NCI-H1092 treated with DMSO at 0.1 percent for 48 hours (cell line): Measurements from ENCODE around the gene ADGRB3.

Experiments used
- DNase-seq: peaks from one replicate; lab custom pipeline; 2025; lab: John Stamatoyannopoulos, UW

Gene ADGRB3

GRCh38 chr6:68634726-68635411 is at the start of gene ADGRB3:
ADGRB3 (plus strand) TSS chr6:68635282; CDS start chr6:68638676, 3,394 bp downstream.
- DNase-seq, result peak; percentile 94

- DNase-seq, result no peak
These were observed 41.5 kb upstream of the ADGRB3 start for GRCh38 chr6:68593558-68593957.

DNA sequence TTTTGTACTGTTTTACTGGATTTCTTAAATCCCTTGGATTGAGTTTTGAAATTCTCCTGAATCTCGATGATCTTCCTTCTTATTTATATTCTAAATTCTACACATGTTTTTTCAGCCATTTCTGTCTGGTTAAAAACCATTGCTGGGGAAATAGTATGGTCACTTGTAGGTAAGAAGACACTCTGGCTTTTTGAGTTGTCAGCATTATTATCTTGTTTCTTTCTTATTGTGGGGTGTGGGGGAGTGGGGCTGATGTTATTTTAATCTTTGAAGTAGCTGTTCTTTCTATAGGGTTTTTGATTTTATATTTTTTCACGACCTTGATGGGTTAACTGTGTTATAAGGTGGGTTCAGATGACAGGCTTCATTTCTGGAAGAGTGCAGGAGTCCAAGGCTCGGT is 37.4 kb upstream of the ADGRB3 start:
- no peak for DNase-seq

DNA sequence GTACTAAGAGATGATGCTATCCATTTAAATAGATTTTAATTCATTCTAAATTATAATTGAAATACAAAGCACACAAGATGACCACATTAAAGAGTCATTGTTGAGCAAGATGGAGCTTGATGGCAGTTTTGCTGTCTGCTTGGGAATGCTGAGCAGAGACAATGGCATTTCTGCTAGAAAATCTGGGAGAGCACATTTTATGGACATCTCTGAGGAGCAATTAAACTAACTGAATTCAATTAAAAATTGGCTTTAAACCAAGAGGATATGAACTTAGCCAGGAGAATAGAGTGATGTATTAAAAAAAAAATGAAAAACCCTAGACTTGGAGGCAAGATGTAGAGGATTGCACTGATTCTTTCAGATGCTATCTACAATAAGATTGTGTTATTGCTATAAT is 19.1 kb upstream of the ADGRB3 start:
- DNase-seq, result no peak

GRCh38 chr6:68625998-68626397 is 9.1 kb upstream of the ADGRB3 start:
- no peak for DNase-seq

- DNase-seq, result no peak
These were observed 6.9 kb upstream of the ADGRB3 start for GRCh38 chr6:68628161-68628560.

GRCh38 chr6:68632734-68633133 is 2.3 kb upstream of the ADGRB3 start:
- no peak for DNase-seq

DNA sequence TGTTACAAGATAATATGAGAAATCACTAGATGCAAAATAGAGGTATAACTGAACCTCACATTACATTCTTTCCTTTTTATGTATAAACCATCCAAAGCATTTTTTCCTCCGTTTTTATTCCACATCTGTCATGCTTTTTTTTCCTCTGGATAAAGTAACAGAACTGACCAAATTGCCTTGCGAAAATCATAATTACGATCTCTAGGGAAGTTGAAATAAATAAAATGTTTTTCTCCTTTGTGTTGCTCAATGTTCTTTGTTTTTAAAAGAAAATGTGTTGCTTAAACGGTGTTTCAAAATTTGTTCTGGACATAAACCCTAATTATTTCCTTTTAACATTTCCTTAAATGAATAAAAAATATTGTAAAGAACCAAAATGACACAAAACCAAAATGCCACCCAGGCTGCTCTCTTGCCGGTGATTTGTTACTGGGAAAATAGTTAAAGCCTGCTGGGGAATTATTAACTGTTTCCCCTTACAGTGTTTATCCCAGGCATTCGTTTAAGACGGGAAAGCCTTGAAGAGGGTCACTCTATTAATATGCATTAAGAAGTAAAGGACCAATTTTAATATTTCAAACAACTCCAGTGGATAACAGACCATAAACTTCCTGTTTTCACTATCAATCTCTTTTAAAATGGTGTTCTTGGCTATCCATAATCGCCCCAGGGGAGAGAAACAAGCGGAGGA is 1.7 kb upstream of the ADGRB3 start:
- DNase-seq, result no peak

DNA sequence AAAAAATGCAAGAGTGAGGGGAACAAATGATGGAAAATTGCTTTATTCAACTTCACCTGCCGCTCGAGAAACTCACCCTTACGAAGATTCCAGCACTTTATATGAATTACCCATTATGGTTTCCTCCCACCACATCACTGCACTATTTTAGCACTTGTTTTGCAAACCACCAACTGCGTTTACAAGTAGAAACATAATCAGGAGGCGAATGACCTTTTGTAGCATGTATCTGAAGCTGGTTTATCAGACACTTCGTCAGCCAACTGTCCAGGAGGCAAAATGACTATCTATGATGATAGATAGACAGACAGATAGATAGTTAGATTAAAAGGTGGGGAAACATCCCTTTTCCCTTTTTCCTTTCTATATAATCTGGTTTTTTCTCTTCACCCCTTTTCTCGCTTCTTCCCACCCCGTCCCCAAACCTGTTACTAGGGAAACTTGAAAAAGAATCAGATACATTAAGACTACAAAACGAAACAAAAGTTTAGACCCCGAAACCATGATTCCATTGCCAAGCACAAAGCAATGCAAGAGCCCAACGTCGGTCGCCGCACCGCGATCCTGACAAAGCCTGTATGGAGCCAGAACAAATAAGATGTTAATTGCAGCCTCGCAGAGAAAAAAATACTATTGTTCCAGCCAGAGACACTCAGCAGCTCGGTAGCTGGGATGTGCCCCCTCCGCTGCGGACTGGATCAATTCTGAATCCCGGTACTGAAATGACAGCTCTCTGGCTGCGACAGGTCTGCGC is 933 bp upstream of the ADGRB3 start:
- peak; percentile 50 for DNase-seq

DNA sequence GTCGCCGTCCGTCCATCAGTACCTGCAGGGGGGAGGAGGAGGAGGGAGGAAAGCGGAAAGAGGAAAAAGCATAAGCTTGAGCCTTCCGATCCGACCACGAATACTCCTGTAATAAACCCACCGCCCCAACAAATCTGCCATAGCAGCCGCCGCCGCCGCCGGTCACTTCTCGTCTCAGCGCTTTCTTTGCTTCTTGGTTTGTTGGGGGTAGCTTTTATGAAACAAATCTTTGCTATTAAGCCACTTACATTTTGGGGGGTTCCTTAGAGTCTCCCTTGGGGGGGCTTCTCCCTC is 277 bp downstream of the ADGRB3 start:
- DNase-seq, result no peak

DNA sequence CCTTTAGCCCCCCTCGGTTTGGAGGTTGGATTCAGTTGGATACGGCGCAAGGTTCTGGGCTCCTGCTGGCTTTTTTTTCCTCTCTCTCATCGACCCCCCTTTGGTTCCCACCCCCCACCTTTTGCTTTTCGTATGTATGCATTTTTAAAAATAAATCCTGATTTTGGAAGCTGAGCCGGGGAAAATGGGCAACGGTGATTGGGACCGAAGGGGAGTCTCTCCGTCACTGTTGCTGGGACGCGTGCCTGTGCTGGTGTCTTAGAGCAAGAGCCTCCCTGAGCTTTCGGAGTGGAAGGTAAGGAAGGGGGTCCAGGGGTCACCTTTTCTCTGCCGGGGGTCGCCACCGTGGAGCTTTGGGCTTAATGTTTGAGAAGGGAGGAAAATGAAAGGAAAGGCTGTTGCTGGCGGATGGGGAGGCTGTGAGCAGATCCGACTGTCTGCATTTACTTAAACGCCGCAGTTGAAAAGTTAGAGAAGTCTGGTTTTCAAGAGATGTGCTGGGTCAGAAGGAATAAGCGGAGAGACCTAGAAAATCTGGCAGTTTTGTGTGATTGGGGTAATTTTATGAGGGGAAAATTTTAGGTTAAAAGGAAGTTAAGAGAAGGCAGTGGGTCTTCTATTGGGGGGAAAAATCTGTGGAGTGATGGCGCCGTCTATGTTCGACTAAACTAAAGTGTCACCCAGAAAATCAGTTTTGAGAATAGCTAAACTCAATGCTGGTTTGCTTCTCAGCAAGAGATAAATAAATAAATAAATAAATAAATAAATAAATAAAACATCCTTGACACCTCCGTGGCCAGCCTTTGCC is 828 bp downstream of the ADGRB3 start:
- DNase-seq, result peak; percentile 68

- peak; percentile 10 for DNase-seq
These were observed 1.6 kb downstream of the ADGRB3 start for GRCh38 chr6:68636666-68637065.

- DNase-seq, result no peak
These were observed 2.0 kb downstream of the ADGRB3 start for GRCh38 chr6:68637071-68637470.

DNA sequence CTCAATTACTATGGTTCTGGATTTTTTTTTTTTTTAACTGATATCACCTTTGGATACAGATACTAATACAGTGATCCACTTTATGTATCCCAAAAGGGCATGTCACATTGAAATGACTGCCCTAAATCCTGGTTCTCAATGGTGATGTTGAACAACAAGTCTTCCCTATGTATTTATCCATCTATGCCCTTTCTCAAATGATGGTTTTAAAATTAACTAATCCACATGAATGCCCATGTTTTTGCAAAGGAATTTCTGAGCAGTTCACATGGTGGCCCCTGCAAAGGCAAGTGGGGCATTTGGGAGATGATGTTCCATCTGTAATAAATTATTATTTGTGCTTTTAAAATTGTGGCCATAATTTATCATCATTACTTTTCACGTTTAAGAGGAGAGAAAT is 2.7 kb downstream of the ADGRB3 start:
- no peak for DNase-seq

GRCh38 chr6:68638230-68638900 is 3.3 kb downstream of the ADGRB3 start:
- peak; percentile 26 for DNase-seq

DNA sequence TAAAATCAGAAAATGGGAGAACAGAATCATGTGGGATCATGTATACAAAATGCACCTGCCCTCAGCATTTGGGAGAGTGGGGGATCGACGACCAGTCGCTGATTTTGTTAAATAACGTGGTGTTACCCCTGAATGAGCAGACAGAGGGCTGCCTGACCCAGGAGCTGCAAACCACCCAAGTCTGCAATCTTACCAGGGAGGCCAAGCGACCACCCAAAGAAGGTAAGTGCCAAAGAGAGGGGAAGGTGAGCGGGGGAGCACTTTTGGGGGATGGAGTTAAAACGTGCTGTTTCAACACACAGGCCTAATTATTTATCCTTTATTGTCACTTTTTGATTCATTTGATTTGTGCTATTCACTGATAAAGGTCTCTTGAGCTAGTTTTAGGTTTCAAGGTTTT is 4.1 kb downstream of the ADGRB3 start:
- peak; percentile 35 for DNase-seq

DNA sequence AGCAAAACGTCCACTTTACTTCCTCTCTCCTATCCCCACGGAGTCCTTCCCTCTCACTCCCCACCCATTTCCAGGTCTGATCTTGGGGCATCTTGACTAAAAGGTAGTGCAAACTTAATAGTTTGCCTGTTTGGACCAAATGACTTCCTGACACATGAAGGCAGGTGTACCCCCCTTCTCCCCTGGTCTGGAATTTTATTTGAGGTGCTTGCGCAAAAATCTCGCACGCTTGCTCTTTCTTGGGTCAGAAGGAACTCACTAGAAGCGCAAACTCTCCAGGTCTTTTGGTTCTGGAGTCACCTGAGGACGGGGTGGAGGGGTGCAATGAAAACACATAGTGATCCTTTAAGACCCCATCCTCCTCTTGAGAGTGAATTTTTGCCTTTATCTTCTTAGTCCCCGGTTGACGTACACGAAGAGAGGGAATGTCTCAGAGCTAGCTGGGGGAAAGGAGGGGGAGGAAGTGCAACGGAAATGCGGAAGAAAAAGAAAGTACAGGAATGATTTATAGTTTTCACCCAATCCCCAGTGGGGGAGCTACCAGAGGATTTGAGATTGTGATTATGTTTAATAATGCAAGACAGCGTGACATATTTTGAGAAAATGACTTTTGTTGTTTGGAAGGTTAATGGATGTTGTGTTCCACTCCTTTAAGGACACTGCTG is 4.9 kb downstream of the ADGRB3 start:
- DNase-seq, result no peak

- DNase-seq, result no peak
These were observed 5.4 kb downstream of the ADGRB3 start for GRCh38 chr6:68640491-68640835.

DNA sequence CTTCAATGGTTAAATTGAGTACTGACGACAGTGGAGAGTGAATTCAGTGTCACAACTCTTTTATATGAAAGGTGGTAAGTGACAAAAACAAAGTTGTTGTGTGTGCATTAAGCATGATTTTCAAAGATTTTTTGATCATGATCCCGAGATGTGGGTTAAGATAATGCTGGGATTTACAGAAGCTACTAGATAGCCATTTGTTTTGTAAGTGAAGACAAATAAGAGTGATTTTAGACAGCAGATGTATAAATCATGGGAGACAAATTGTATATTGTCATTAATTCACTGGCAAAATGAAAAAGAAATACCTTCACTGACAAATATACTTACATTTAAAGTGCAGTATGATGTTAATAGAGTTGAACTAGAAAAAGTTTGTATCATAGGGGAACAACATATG is 6.1 kb downstream of the ADGRB3 start:
- no peak for DNase-seq

DNA sequence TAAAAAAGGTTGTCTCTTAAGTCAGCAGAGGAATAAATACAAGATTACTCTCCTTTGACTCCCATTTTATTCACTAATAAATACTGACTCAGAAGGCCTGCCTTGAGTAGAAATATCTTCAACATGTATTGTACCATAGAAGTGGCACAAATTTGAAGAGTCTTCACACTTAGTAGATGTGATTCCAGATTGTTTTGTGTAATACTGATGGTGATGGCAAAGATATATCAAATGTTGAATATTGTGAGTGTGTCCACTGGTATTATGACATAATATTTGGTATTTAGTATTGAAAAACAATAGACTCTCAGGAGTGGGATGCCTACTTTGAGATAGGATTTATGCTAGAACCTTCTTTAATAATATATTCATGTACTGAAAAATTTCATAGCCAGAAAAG is 7.0 kb downstream of the ADGRB3 start:
- no peak for DNase-seq

DNA sequence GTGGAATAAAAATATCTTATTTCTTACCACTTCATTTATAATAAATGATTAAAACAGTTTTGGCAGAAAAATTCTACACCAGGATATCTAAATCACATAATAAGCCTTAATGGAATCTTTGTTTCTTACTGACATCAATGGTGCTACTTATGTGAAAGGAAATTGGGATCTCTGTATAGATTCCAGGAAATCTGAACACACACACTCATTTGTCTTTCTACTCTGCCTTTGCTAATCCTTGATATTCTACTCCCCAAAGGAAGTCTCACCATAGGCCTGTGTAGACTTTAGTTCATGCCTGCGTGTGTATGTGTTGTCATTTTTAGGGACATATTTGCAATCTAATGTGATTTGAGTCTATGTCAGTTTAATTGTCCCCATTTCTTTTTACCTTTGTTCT is 7.9 kb downstream of the ADGRB3 start:
- no peak for DNase-seq
